OCI-LY3 (cell line): ENCODE data around the gene COL20A1.

ENCODE experiments used
- H2AFZ ChIP-seq: fragments of 200-600, 300-600 bp; shearing (Covaris generic); 2 replicates; pipeline ENCODE4 v1.6.0; 2014; ENCODE audit warnings: antibody characterized with exemption, low read depth, low read length
- H3K27ac ChIP-seq: fragments of 200-600, 300-600 bp; sonication (generic); 2 replicates; pipeline ENCODE4 v1.5.1; 2014; ENCODE audit warnings: mild to moderate bottlenecking, low read length, moderate library complexity, mixed read lengths
- H3K27me3 ChIP-seq: fragments of 200-600, 300-600 bp; sonication (generic); 2 replicates; pipeline ENCODE4 v1.6.1; 2014; ENCODE audit warnings: low read depth, low read length, mixed read lengths
- H3K36me3 ChIP-seq: fragments of 200-600, 300-600 bp; sonication (generic); replicated peaks from 2 replicates; pipeline ENCODE3; 2014; ENCODE audit warnings: low read depth, low read length, mixed read lengths
- H3K4me1 ChIP-seq: fragments of 300-600, 200-600 bp; sonication (generic); 2 replicates; pipeline ENCODE4 v1.6.1; 2014; ENCODE audit warnings: low read length, mixed read lengths
- H3K4me2 ChIP-seq: fragments of 200-600, 300-600 bp; sonication (generic); 2 replicates; pipeline ENCODE4 v1.6.1; 2014; ENCODE audit warnings: low read length, mixed read lengths
- H3K4me3 ChIP-seq: fragments of 300-600, 200-600 bp; sonication (generic); 2 replicates; pipeline ENCODE4 v1.5.1; 2014; ENCODE audit warnings: antibody characterized with exemption, mild to moderate bottlenecking, low read length, moderate library complexity
- H3K79me2 ChIP-seq: fragments of 300-600, 200-600 bp; shearing (Covaris generic); 2 replicates; pipeline ENCODE4 v1.6.1; 2014; ENCODE audit warnings: mild to moderate bottlenecking, low read length, mixed read lengths
- H3K9ac ChIP-seq: fragments of 300-600, 200-600 bp; shearing (Covaris generic); 2 replicates; pipeline ENCODE4 v1.6.0; 2014; ENCODE audit warnings: mild to moderate bottlenecking, low read length, moderate library complexity
- H3K9me3 ChIP-seq: fragments of 200-600, 300-600 bp; shearing (Covaris generic); 2 replicates; pipeline ENCODE4 v1.6.1; 2014; ENCODE audit warnings: low read length, mixed read lengths; ENCODE audit not compliant: insufficient read depth
- H4K20me1 ChIP-seq: fragments of 200-600, 300-600 bp; sonication (generic); 2 replicates; pipeline ENCODE4 v1.6.1; 2016; ENCODE audit warnings: low read length, mixed read lengths; ENCODE audit not compliant: insufficient read depth
- EZH2phosphoT487 ChIP-seq: fragments of 200-600 bp; shearing (Covaris generic); IDR thresholded peaks from 2 replicates; pipeline ENCODE4 v1.6.1; 2018; ENCODE audit warnings: antibody characterized with exemption, mixed run types, low read depth
- TF ChIP-seq, protein P1 (sequence below): fragments of 200-600, 300-600 bp; sonication (generic); IDR thresholded peaks from 2 replicates; pipeline ENCODE4 v1.5.1; 2014; ENCODE audit warnings: antibody characterized with exemption, low read length, low read depth

COL20A1 gene

GRCh38 chr20:63346131-63347080 lies 53.4 kb downstream of the COL20A1 start:
- Histone ChIP-seq H4K20me1 (no peaks in the 10 kb centered on the region), H3K4me1 (no peaks in the 10 kb centered on the region), H3K4me3 (no peak overlapping the region), H3K27me3 (no peaks in the 10 kb centered on the region), H2AFZ (no peak overlapping the region), H3K27ac (no peak overlapping the region), H3K36me3 (no peaks in the 10 kb centered on the region), H3K79me2 (no peaks in the 10 kb centered on the region), H3K4me2 (no peak overlapping the region), H3K9ac (no peak overlapping the region), H3K9me3 (no peaks in the 10 kb centered on the region)
- TF ChIP-seq EZH2phosphoT487: no peak

GRCh38 chr20:63347081-63347741 lies 54.2 kb downstream of the COL20A1 start:
- H3K4me3 ChIP-seq: no peak overlapping the region
- H3K9me3 ChIP-seq: no peaks in the 10 kb centered on the region
- H3K27me3 ChIP-seq: no peaks in the 10 kb centered on the region
- no peaks in the 10 kb centered on the region for H3K4me1 ChIP-seq
- no peak overlapping the region for H3K27ac ChIP-seq
- no peak overlapping the region for H3K9ac ChIP-seq
- no peak overlapping the region for H2AFZ ChIP-seq
- H4K20me1 ChIP-seq: no peaks in the 10 kb centered on the region
- no peak for TF ChIP-seq EZH2phosphoT487
- TF ChIP-seq, protein P1, sequence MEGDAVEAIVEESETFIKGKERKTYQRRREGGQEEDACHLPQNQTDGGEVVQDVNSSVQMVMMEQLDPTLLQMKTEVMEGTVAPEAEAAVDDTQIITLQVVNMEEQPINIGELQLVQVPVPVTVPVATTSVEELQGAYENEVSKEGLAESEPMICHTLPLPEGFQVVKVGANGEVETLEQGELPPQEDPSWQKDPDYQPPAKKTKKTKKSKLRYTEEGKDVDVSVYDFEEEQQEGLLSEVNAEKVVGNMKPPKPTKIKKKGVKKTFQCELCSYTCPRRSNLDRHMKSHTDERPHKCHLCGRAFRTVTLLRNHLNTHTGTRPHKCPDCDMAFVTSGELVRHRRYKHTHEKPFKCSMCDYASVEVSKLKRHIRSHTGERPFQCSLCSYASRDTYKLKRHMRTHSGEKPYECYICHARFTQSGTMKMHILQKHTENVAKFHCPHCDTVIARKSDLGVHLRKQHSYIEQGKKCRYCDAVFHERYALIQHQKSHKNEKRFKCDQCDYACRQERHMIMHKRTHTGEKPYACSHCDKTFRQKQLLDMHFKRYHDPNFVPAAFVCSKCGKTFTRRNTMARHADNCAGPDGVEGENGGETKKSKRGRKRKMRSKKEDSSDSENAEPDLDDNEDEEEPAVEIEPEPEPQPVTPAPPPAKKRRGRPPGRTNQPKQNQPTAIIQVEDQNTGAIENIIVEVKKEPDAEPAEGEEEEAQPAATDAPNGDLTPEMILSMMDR: no peak
- no peak overlapping the region for H3K4me2 ChIP-seq
- H3K36me3 ChIP-seq: no peaks in the 10 kb centered on the region
- H3K79me2 ChIP-seq: no peaks in the 10 kb centered on the region

DNA sequence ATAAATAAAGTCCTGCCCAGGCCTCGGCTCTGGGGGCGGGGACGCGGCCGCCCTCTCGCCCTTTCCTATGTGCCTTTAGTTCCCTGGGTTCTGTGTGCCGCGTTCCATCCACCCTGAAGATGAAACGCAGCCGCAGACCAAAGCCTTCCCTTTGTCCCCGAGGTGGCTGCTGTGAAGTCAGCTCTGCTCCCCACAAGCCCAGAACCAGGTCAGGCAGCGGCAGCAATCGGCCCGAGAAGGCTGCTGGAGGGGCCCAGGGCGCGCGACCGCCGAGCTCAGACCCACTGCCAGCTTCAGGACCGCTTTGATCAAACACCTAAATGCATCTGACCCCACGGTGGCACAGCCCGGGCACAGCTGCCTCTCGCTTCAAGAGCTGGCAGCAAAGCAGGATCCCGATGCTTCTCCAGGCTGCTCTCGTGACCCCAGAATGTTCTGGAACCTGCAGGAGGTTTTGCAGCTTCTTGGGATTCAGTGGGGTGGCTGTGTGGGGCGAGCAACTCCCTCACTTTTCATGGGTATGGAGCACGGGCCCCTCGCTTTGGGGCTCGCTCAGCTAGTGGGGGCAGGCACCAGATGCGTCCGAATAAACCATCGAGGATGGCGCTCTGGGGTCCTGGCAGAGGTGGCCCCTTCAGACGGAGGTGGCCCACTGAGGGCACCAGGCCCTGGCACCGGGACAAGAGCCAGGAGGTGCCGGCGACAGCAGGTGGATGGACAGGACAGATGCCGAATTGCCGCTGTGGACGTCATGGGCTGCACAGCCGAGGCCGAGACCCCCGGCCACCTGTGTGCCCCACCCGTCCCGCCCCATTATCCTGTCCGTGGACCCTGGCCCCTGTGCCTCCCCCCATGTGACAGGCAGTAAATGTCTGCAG lies 55.2 kb downstream of the COL20A1 start:
- Histone ChIP-seq H3K9ac (no peak overlapping the region), H3K27me3 (no peaks in the 10 kb centered on the region), H3K4me3 (no peak overlapping the region), H3K4me1 (no peaks in the 10 kb centered on the region), H3K9me3 (no peaks in the 10 kb centered on the region), H2AFZ (no peak overlapping the region), H4K20me1 (no peaks in the 10 kb centered on the region), H3K4me2 (no peak overlapping the region), H3K36me3 (no peaks in the 10 kb centered on the region), H3K79me2 (no peaks in the 10 kb centered on the region), H3K27ac (no peak overlapping the region)
- TF ChIP-seq, protein P1: no peak
- TF ChIP-seq EZH2phosphoT487: no peak

DNA sequence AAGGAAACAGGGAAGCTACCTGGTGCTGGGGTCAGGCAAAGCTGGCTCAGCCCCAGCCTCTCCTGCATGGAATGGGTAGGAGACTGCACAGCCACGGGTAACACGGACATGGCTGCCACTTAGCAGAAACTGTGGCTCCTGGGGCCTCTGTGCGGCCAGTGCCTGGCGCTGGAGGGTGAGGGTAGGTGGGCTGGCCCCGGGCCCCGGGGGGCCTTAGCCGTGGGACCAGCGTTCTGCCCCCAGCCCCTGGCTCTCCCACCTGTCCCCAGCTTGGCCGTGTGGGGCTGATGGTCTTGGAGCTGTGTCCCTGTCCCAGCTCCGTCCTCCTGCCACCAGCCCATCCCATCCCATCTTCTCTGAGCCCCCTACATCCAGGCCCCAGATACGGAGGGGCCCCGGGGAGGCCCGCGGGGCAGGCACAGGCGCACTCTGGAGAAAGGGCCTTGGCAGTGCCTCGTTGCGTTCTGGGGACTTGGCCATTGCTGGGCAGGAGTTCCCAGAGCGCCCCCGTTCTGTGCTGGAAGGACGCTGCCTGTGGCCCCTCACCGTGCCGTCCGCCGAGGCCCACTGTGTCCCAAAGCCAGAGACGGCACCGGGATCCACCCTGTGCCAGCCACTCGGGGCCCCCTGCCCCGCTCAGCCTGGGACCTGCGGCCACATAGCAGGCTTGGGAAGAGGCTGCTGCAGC lies 56.0 kb downstream of the COL20A1 start:
- Histone ChIP-seq H3K9me3 (no peaks in the 10 kb centered on the region), H3K4me3 (no peak overlapping the region), H3K4me2 (no peak overlapping the region), H4K20me1 (no peaks in the 10 kb centered on the region), H3K36me3 (no peaks in the 10 kb centered on the region), H3K79me2 (no peaks in the 10 kb centered on the region), H3K27me3 (no peaks in the 10 kb centered on the region), H3K4me1 (no peaks in the 10 kb centered on the region), H3K27ac (no peak overlapping the region), H3K9ac (no peak overlapping the region), H2AFZ (no peak overlapping the region)
- TF ChIP-seq, protein P1: no peak
- TF ChIP-seq EZH2phosphoT487: no peak
